Measurements from ENCODE around the gene HLA-DQA1.

GRCh38 chr6:32664354-32664753 is 27.1 kb downstream of the HLA-DQA1 start:
- TF ChIP-seq CTCF (conservative IDR thresholded peaks at IDR 0.05 in 1 of 2, IDR thresholded peaks at IDR 0.05 in 1 of 2; ENCODE audit: extremely low read depth in 1 of 2, insufficient read depth in 1 of 2, low read depth in 1 of 2, low read length in 2 of 2) (no peak), EZH2 (IDR thresholded peaks at IDR 0.05; ENCODE audit: borderline replicate concordance, low read length) (no peak)

All from mammary epithelial cell (primary cell).